ENCODE measurements around the gene SHOC2.
A peak's percentile ranks its signal among the peaks of the same experiment; 100 is the strongest.

SHOC2 gene

GRCh38 chr10:110985497-110986275 lies 66.3 kb downstream of the SHOC2 start:
- peak; percentile 30 for DNase-seq (ENCODE audit: low read depth)

- no peak for DNase-seq (ENCODE audit: low read depth)
These were observed 69.6 kb downstream of the SHOC2 start for GRCh38 chr10:110989016-110989415.

DNA sequence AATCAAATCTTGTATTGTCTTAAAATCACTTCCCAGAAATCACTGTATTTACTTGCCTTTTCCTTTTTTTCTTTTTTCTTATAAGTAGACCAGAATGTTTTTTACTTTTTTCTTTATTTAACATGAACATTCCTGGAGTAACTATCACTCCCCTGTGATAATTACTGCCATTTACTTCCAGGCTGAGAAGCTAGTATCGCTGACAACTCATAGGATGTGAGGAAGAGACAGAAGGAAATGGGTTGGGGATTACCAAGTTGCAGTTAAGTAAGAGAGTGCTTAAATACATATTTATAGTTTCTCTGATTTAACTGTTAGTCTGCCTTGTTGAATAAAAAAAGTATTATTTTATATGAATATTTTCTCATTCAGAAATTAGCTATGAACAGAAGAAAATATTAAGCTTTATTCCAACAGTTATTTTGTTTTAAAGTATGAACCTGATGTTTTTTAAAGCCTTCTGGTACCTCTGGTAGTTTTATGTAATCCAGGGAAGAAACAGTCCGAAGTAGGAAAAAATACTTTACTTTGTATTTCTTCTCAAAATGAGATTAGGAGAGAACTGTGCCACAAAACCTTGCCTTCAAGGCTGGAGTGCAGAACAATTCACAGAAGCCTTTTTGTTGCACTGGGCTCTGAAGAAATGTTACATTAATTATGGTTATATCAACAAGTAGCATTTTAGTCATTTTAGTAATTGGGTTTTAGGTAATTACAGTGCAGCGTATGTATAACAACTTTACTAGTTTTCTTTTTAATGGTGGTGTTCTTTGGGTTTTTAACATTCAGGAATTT lies 72.8 kb downstream of the SHOC2 start:
- no peak for DNase-seq (ENCODE audit: low read depth)

GRCh38 chr10:110993024-110993693 lies 73.8 kb downstream of the SHOC2 start:
- peak; percentile 82 for DNase-seq (ENCODE audit: low read depth)

DNA sequence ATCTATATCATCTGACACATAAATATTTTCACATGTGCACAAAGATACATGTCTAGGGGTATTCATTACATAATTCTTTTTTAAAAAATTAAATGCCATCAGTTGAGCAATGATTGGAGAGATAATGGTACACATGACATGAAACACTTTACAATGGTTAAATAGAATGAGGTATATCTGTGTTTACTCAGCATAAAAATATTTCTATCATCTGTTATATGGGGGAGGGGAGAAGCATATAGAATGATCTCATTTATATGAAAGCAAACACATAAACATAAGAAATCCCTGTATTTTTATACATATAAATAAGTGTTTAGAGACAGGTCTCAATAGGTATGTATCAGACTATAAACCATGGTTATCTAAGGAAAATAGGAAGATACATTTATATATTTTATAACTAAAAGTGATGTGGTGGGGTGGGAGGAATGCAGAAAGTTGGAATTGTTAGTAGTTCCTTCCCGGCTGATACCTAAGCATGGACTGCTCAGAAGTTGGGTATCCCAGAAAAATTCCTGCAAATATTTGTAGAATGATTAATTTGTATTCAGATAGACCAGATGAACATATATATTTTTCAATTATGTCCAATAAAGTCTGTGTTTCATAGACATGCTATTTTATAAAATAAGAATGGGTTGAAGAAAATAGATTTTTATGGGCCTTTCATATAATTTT lies 75.1 kb downstream of the SHOC2 start:
- no peak for DNase-seq (ENCODE audit: low read depth)

- no peak for DNase-seq (ENCODE audit: low read depth)
These were observed 75.9 kb downstream of the SHOC2 start for GRCh38 chr10:110995301-110995700.

DNA sequence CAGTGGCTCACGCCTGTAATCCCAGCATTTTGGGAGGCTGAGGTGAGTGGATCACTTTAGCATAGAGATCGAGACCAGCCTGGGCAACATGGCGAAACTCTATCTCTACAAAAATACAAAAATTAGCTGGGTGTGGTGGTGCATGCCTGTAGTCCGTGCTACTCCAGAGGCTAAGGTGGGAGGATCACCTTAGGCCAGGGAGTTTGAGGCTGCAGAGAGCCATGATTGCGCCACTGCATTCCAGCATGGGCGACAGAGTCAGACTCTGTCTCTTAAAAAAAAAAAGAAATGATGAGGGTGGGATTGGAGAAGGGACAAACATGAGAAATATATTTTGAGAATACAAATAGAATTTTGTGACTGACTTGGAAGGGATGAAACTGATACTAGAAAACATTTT lies 76.9 kb downstream of the SHOC2 start:
- DNase-seq (ENCODE audit: low read depth), result no peak

DNA sequence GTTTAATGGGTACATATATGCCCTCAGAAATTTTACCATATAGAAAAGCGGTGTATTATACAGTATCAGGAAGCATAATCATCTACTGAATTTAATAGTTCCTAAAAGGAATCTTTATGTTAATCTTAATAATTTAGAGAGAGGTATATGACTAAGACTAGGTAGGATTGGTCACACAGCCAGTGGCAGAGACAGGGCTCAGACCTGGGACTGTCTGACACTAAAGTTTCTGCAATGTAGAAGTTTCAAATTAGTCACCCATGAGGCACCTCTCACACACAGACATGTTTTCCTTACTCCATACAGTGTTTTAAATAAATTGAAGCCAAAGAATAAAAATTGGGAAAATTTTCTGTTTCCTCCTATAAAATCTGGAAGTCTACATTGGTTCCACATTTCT lies 84.6 kb downstream of the SHOC2 start:
- no peak for DNase-seq (ENCODE audit: low read depth)

- no peak for DNase-seq (ENCODE audit: low read depth)
These were observed 88.1 kb downstream of the SHOC2 start for GRCh38 chr10:111007486-111007885.

GRCh38 chr10:111015181-111015580 lies 95.8 kb downstream of the SHOC2 start:
- no peak for DNase-seq (ENCODE audit: low read depth)

DNA sequence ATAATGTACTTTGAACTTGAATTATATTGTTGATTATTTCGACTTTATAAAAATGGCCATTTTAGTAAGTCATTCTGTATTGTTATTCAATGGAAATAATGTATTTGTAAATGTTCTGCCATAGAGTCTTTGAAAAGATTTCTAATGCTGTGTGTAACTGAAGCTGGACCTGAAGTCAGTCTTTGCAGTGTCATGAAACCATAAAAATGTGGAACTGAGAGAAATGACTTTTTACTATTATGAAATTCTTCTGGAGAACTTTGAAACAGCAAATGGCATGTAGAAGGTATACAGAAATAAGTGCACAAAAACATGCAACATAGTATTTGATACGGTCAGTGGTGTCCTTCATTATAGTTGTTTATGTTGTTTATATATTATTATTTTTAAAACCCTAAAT lies 97.7 kb downstream of the SHOC2 start:
- DNase-seq (ENCODE audit: low read depth), result no peak

DNA sequence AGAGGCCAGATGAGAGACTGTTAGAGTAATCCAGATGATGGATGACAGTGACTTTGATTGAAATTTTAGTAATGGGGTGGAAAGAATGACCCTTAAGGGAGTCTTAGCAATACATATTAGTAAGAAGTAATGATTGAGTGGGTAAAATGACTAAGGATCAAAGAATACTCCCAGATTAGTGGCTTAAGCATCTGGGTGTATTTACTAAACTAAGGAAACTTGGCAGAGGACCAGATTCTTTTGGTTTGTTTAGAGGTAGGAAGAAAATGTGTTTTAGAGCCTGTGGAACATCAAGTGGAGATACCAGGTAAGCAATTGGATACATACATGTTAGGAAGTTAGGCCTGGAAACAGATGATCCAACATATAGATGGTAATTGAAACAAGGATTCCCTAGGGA lies 98.6 kb downstream of the SHOC2 start:
- DNase-seq (ENCODE audit: low read depth), result no peak

DNA sequence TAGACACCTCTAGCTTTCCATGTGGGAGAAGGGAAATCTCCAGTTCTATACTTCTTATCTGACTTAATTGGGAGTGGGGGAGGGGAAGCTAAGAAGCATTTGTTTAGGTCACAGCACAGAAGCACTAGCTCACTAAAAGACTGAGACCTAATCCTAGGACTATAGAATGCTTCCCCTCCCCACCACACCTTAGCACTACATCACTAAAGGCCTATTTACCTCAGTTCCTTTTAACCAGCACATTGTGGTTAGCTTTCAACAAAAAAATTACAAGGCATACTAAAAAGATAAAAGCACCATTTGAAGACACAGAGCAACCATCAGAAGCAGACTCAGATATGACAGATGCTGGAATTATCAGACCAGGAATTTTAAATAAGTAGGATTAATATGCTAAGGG lies 103.7 kb downstream of the SHOC2 start:
- no peak for DNase-seq (ENCODE audit: low read depth)

GRCh38 chr10:111030042-111030750 lies 110.8 kb downstream of the SHOC2 start:
- no peak for DNase-seq (ENCODE audit: low read depth)

DNA sequence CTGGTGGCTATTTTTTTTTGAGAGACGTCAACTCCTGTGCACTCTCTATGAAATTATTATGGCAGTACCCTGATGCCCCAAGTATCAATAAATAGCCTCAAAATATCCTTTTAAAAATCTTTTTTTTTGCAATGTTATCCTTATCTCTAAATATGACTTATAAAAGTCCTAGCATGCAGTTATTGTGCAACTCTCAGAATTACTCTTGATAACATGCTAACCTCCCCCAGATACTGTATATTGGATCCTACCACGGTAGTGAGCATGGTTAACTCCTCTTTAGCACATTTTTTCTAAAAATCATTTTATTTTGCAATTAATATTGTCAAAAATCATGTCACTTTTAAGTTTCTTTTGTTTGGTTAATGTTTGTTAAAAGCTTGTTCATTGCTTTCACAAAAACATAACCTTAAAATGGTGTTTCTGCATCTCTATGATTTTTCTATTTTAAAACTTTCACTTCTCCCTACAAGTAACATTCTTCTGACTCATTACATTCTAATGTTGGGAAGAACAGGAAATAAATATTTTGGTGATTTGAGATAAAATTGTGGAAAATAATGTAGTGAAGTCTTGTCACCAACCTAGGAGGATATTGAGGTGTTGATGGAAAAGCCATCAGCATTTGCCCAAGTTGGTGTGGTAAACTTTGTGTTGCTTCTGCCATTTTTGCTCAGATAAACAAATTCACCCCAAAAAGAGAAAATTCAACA lies 115.3 kb downstream of the SHOC2 start:
- DNase-seq (ENCODE audit: low read depth), result no peak

DNA sequence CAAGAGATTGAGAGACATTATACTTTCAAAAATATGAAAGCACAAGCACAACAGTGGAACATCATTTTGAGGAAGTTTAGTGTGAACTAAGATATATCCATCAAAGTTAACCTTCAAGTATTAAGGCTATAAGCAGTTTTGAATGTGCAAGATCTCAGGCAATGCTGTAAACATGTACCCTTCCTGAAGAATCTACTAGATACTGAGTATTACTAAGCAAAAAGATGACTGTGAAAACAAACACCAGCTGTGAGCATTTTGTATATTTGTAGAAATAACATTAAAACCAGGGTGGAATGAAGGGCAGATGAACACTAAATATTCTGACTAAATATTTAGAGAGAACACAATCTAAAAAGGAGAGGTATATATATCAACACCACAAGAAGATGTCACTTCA lies 116.1 kb downstream of the SHOC2 start:
- no peak for DNase-seq (ENCODE audit: low read depth)

GRCh38 chr10:111037858-111038257 lies 118.5 kb downstream of the SHOC2 start:
- DNase-seq (ENCODE audit: low read depth), result no peak

DNA sequence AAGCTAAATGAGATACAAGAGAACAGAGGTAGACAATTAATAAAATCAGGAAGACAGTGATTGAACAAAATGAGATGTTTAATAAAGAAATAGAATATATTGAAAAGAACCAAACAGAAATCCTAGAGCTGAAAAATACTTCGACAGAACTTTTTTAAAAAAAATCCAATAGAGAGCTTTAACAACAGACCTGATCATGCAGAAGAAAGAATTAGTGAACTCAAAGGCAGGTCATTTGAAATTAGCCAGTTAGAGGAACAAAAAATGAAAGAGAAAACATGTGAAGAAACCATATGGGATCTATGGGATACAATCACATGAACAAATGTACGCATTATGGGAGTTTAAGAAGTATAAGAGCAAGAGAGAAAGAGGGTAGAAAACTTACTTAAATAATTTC lies 120.1 kb downstream of the SHOC2 start:
- DNase-seq (ENCODE audit: low read depth), result no peak

GRCh38 chr10:111057006-111057405 lies 137.6 kb downstream of the SHOC2 start:
- DNase-seq (ENCODE audit: low read depth), result no peak

Data from stromal cell of bone marrow (primary cell).